Measurements from ENCODE around the gene NAV2.

NAV2 gene

DNA sequence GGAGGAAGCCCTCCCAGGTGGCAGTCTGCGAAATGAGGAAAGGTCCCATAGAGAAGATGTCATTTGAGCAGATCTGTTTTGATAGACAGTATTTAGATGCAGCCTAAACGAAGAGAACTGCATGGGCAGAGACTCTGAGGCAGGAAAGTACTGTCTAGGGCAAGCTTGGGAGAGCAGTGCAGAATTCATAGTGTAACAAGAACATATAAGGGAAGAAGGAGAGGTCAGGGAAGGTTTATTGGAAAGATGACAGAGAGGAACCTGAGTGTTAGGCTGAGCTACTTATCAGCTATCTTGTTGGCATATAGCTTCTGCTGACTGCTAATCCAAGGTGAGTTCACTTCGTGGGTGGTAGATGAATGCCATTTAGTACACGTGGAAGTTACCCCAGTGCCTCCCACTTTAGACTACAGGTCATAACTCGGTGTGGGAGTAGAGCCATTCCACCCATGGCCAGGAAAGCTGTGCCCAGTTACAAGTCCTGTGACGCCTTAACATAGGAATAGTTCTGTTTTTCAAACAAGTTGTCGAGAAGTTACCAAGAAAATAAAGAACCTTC is 348.1 kb downstream of the NAV2 start:
- no peak for TF ChIP-seq CTCF (IDR thresholded peaks at IDR 0.05)
- DNase-seq = no peak
- intact Hi-C loops (cut with DNase I; ENCODE audit: low total_unique reads) = no loop called here
- Histone ChIP-seq H3K27me3 (no peaks in the 10 kb centered on the region), H3K27ac (peak overlapping the region in 1 of 2 donors; percentile 2), H3K4me1 (peaks cover 0 to 39% (median 17%) of the 10 kb centered on the region in 4 donors), H3K4me3 (no peak overlapping the region), H3K9me3 (no peaks in the 10 kb centered on the region), H3K36me3 (peaks cover 66 to 98% (median 90%) of the 10 kb centered on the region in 3 donors)

- peaks cover 64 to 91% (median 88%) of the 10 kb centered on the region in 3 donors for H3K36me3 ChIP-seq
- no peak overlapping the region for H3K4me3 ChIP-seq
- intact Hi-C loops (cut with DNase I; ENCODE audit: low total_unique reads) = no loop called here
- H3K27me3 ChIP-seq = no peaks in the 10 kb centered on the region
- TF ChIP-seq CTCF (IDR thresholded peaks at IDR 0.05) = no peak
- peaks cover 0 to 28% (median 7%) of the 10 kb centered on the region in 4 donors for H3K4me1 ChIP-seq
- H3K9me3 ChIP-seq = no peaks in the 10 kb centered on the region
- no peak overlapping the region for H3K27ac ChIP-seq
- DNase-seq = no peak
Observed at GRCh38 chr11:20061776-20062175, 349.1 kb downstream of the NAV2 start.

GRCh38 chr11:20064961-20065405 is 352.3 kb downstream of the NAV2 start:
- no peak for TF ChIP-seq CTCF (IDR thresholded peaks at IDR 0.05)
- H3K9me3 ChIP-seq = no peaks in the 10 kb centered on the region
- no peak overlapping the region for H3K4me3 ChIP-seq
- no peaks in the 10 kb centered on the region for H3K27me3 ChIP-seq
- peaks cover 0 to 7% (median 1%) of the 10 kb centered on the region in 4 donors for H3K4me1 ChIP-seq
- no peak overlapping the region for H3K27ac ChIP-seq
- H3K36me3 ChIP-seq = peaks cover 49 to 84% (median 82%) of the 10 kb centered on the region in 3 donors
- no peak for DNase-seq
- intact Hi-C loops (cut with DNase I; ENCODE audit: low total_unique reads) = no loop called here

- intact Hi-C loops (cut with DNase I; ENCODE audit: low total_unique reads) = no loop called here
- no peaks in the 10 kb centered on the region for H3K9me3 ChIP-seq
- DNase-seq = no peak
- peaks cover 0 to 7% (median 4%) of the 10 kb centered on the region in 4 donors for H3K4me1 ChIP-seq
- no peak for TF ChIP-seq CTCF (IDR thresholded peaks at IDR 0.05)
- H3K36me3 ChIP-seq = peaks cover 45 to 82% (median 81%) of the 10 kb centered on the region in 3 donors
- H3K27me3 ChIP-seq = no peaks in the 10 kb centered on the region
- no peak overlapping the region for H3K27ac ChIP-seq
- H3K4me3 ChIP-seq = no peak overlapping the region
Observed at GRCh38 chr11:20065406-20065805, 352.8 kb downstream of the NAV2 start.

- H3K36me3 ChIP-seq = peaks cover 47 to 78% (median 74%) of the 10 kb centered on the region in 3 donors
- no peak overlapping the region for H3K27ac ChIP-seq
- no peak for TF ChIP-seq CTCF (IDR thresholded peaks at IDR 0.05)
- no peak overlapping the region for H3K4me3 ChIP-seq
- no peaks in the 10 kb centered on the region for H3K27me3 ChIP-seq
- intact Hi-C loops (cut with DNase I; ENCODE audit: low total_unique reads) = no loop called here
- no peaks in the 10 kb centered on the region for H3K9me3 ChIP-seq
- DNase-seq = no peak
- peaks cover 0 to 10% (median 8%) of the 10 kb centered on the region in 4 donors for H3K4me1 ChIP-seq
Observed at GRCh38 chr11:20066013-20066782, 353.6 kb downstream of the NAV2 start.
